Brain microvascular endothelial cell (primary cell): Measurements from ENCODE around the gene LNX2.

Experiments used
- DNase-seq: peaks from one replicate; pipeline ENCODE4 v3.0.0-alpha.2; 2020
- H3K27ac ChIP-seq: fragments of 250-450 bp; sonication (Bioruptor Pico); 2 replicates; pipeline ENCODE4 v1.5.1; 2020; ENCODE audit warnings: mild to moderate bottlenecking, moderate library complexity
- H3K27me3 ChIP-seq: fragments of 250-450 bp; sonication (Bioruptor Pico); replicated peaks from 2 replicates; pipeline ENCODE4 v1.5.1; 2020; ENCODE audit warnings: mild to moderate bottlenecking
- H3K36me3 ChIP-seq: fragments of 250-450 bp; sonication (Bioruptor Pico); replicated peaks from 2 replicates; pipeline ENCODE4 v1.5.1; 2020; ENCODE audit warnings: mild to moderate bottlenecking
- H3K4me3 ChIP-seq: 2 replicates; pipeline ENCODE4 v1.5.1; 2011; ENCODE audit warnings: low read depth, mild to moderate bottlenecking, control low read depth, low read length, moderate library complexity
- CTCF ChIP-seq: IDR thresholded peaks from 2 replicates; pipeline ENCODE4 v1.5.1; 2011; ENCODE audit warnings: low read depth, mild to moderate bottlenecking, moderate library complexity, low read length, control low read depth, inconsistent platforms; ENCODE audit errors: missing control alignments
- in situ Hi-C: cut with HindIII; loops from 2 replicates; pipeline ENCODE4 v1.10.0; 2017; ENCODE audit warnings: low sequenced_read_pairs, low pct_ligation_motif_present

LNX2 gene

GRCh38 chr13:27620377-27621115, at the start of gene LNX2:
LNX2 (minus strand) TSS chr13:27620529; CDS start chr13:27581703, 38,826 bp downstream.
- H3K27ac ChIP-seq, result peak within 1 kb of the TSS; percentile 60
- peaks cover 6% of the 10 kb centered on the region for H3K36me3 ChIP-seq
- no peak for TF ChIP-seq CTCF
- in situ Hi-C loops, result no loop called here
- H3K27me3 ChIP-seq, result no peaks in the 10 kb centered on the region
- DNase-seq, result peak; percentile 95
- peak within 1 kb of the TSS; percentile 79 for H3K4me3 ChIP-seq

DNA sequence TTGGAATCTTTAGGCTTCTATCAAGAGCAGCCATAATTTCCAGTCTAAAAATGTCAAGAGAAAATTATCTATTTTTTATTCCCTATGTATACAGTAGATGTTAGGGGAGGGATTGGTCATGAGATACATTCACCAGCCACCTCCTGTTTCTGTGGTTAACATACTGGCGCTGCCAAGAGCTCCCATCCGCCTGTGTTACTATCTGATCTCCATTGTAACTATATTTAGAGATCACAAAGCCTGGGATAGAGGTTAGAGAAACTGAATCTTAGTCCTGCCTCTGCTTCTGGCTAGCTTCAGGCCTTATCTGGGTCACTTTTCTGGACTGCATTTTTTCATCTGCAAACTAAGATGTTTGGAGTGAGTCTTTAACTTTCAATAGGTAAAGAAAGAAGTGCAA, 47.6 kb upstream of the LNX2 start:
- TF ChIP-seq CTCF, result no peak
- peaks cover 3% of the 10 kb centered on the region for H3K36me3 ChIP-seq
- H3K27me3 ChIP-seq, result no peaks in the 10 kb centered on the region
- no peak overlapping the region for H3K4me3 ChIP-seq
- DNase-seq, result peak; percentile 15
- no peak overlapping the region for H3K27ac ChIP-seq
- in situ Hi-C loops, result no loop called here

GRCh38 chr13:27666951-27667350, 46.6 kb upstream of the LNX2 start:
- TF ChIP-seq CTCF, result no peak
- DNase-seq, result no peak
- Histone ChIP-seq H3K27me3 (no peaks in the 10 kb centered on the region), H3K36me3 (peaks cover 3% of the 10 kb centered on the region), H3K27ac (no peak overlapping the region), H3K4me3 (no peak overlapping the region)
- in situ Hi-C loops, result no loop called here

DNA sequence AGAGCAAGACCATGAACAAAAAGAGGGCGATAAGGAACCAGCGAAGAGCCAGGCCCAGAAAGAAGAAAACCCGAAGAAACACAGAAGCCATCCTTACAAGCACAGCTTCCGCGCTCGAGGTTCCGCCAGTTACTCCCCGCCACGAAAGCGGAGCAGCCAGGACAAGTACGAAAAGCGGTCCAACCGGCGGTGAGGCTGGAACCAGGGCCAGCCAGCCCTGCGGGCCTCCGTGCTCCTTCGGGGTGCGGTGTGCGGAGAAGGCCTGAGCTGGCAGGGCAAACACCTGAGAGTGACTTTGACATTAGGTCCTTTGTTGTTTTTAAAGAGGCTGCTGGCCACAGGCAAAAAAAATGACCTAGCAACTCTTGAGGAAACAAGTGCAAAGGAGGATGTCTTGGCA, 45.4 kb upstream of the LNX2 start:
- DNase-seq, result no peak
- TF ChIP-seq CTCF, result no peak
- peaks cover 3% of the 10 kb centered on the region for H3K36me3 ChIP-seq
- H3K27me3 ChIP-seq, result no peaks in the 10 kb centered on the region
- no peak overlapping the region for H3K4me3 ChIP-seq
- no peak overlapping the region for H3K27ac ChIP-seq
- in situ Hi-C loops, result no loop called here

DNA sequence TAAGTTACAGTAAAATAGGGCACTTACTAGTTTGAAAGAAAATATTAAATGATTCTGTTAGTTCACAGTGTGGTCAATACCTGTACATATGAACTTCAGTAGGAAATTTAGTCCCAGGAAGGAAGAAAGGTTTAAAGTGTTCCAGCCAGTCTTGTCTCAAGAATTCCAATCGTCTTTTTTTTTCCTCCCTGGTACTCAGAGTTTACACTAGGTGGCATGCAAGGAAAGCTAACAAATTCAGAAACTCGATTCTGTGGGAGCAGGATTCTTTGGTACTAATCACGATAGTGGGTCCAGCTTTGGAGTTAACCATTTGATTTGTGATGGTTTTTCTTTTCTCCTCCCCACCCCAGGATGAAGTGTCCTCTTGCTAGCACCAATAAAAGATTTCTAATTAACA, 45.0 kb upstream of the LNX2 start:
- no peaks in the 10 kb centered on the region for H3K27me3 ChIP-seq
- DNase-seq, result no peak
- H3K4me3 ChIP-seq, result no peak overlapping the region
- TF ChIP-seq CTCF, result peak; percentile 26
- in situ Hi-C loops, result no loop called here
- peaks cover 3% of the 10 kb centered on the region for H3K36me3 ChIP-seq
- H3K27ac ChIP-seq, result no peak overlapping the region

GRCh38 chr13:27663947-27664346, 43.6 kb upstream of the LNX2 start:
- Histone ChIP-seq H3K36me3 (peaks cover 3% of the 10 kb centered on the region), H3K4me3 (no peak overlapping the region), H3K27ac (no peak overlapping the region), H3K27me3 (no peaks in the 10 kb centered on the region)
- no peak for TF ChIP-seq CTCF
- in situ Hi-C loops, result no loop called here
- DNase-seq, result no peak
